Measurements from ENCODE around the gene PRRX2.

PRRX2 gene

DNA sequence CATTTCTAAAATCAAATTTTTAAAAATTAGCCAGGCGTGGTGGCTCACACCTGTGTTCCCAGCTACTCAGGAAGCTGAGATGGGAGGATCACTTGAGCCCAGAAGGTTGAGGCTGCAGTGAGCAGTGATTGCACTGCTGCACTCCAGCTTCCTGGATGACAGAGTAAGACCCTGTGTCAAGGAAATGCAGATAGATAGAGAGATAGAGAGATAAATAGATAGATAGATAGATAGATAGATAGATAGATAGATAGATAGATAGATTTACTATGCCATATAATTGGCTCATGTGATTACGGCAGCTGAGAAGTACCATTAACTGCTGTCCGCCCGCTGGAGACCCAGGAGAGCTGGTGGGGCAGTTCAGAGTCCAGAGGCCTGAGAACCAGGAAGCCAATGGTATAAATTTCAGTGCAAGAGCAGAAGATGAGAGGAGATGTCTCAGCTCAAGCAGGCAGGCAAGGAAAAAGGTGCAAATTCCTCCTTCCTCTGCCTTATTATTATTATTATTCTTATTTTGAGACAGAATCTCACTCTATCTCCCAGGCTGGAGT, 100.4 kb downstream of the PRRX2 start:
- WGBS (ENCODE audit: insufficient coverage), result 100% methylated on average over 4 of the region's 4 CpGs
- POLR2A ChIA-PET, result no interaction called here
- Histone ChIP-seq H3K9me3 (ENCODE audit: control extremely low read depth in 1 of 5, control insufficient read depth in 4 of 5, insufficient read depth in 2 of 5, low read depth in 1 of 5, low read length in 4 of 5) (no peaks in the 10 kb centered on the region), H3K27me3 (replicated peaks in 2 of 5; ENCODE audit: control insufficient read depth in 4 of 5, insufficient read depth in 5 of 5, low read length in 4 of 5) (peaks cover 0 to 5% (median 0%) of the 10 kb centered on the region in 5 experiments), H3K27ac (ENCODE audit: insufficient read depth in 1 of 2, low read depth in 1 of 2, low read length in 2 of 2, poor library complexity in 1 of 2, severe bottlenecking in 2 of 2) (no peak overlapping the region), H3K36me3 (ENCODE audit: control insufficient read depth in 4 of 4, insufficient read depth in 4 of 4, low read length in 3 of 4) (no peaks in the 10 kb centered on the region), H3K4me1 (ENCODE audit: control extremely low read depth in 1 of 4, control insufficient read depth in 4 of 4, insufficient read depth in 4 of 4, low read length in 3 of 4) (no peaks in the 10 kb centered on the region), H3K4me3 (ENCODE audit: control insufficient read depth in 1 of 7, extremely low read depth in 1 of 7, insufficient read depth in 4 of 7, low read depth in 2 of 7, low read length in 6 of 7) (no peak overlapping the region)
- DNase-seq, result no peak
- CTCF ChIA-PET, result interaction anchor here (0.8 to 1.5 kb wide), 4 partner anchors 10 to 28 kb away, joined by 3 to 7 read pairs (median 3); no protein-coding TSS in a partner anchor

GRCh38 chr9:129768486-129768885, 103.0 kb downstream of the PRRX2 start:
- H3K27me3 ChIP-seq (replicated peaks in 2 of 5; ENCODE audit: control insufficient read depth in 4 of 5, insufficient read depth in 5 of 5, low read length in 4 of 5), result peaks cover 0 to 9% (median 0%) of the 10 kb centered on the region in 5 experiments
- CTCF ChIA-PET, result interaction anchor here (0.7 to 1.3 kb wide), 4 partner anchors 9 to 31 kb away, joined by 3 to 4 read pairs (median 4); no protein-coding TSS in a partner anchor
- no peaks in the 10 kb centered on the region for H3K4me1 ChIP-seq (ENCODE audit: control extremely low read depth in 1 of 4, control insufficient read depth in 4 of 4, insufficient read depth in 4 of 4, low read length in 3 of 4)
- 96% methylated on average over 6 of the region's 6 CpGs for WGBS (ENCODE audit: insufficient coverage)
- no peak overlapping the region for H3K27ac ChIP-seq (ENCODE audit: insufficient read depth in 1 of 2, low read depth in 1 of 2, low read length in 2 of 2, poor library complexity in 1 of 2, severe bottlenecking in 2 of 2)
- H3K4me3 ChIP-seq (ENCODE audit: control insufficient read depth in 1 of 7, extremely low read depth in 1 of 7, insufficient read depth in 4 of 7, low read depth in 2 of 7, low read length in 6 of 7), result no peak overlapping the region
- no peaks in the 10 kb centered on the region for H3K9me3 ChIP-seq (ENCODE audit: control extremely low read depth in 1 of 5, control insufficient read depth in 4 of 5, insufficient read depth in 2 of 5, low read depth in 1 of 5, low read length in 4 of 5)
- H3K36me3 ChIP-seq (ENCODE audit: control insufficient read depth in 4 of 4, insufficient read depth in 4 of 4, low read length in 3 of 4), result no peaks in the 10 kb centered on the region
- no peak for DNase-seq
- POLR2A ChIA-PET, result no interaction called here

GRCh38 chr9:129769669-129770068, 104.2 kb downstream of the PRRX2 start:
- WGBS (ENCODE audit: insufficient coverage), result 82% methylated on average over 5 of the region's 5 CpGs
- H3K9me3 ChIP-seq (ENCODE audit: control extremely low read depth in 1 of 5, control insufficient read depth in 4 of 5, insufficient read depth in 2 of 5, low read depth in 1 of 5, low read length in 4 of 5), result no peaks in the 10 kb centered on the region
- no peak overlapping the region for H3K4me3 ChIP-seq (ENCODE audit: control insufficient read depth in 1 of 7, extremely low read depth in 1 of 7, insufficient read depth in 4 of 7, low read depth in 2 of 7, low read length in 6 of 7)
- H3K4me1 ChIP-seq (ENCODE audit: control extremely low read depth in 1 of 4, control insufficient read depth in 4 of 4, insufficient read depth in 4 of 4, low read length in 3 of 4), result no peaks in the 10 kb centered on the region
- no peaks in the 10 kb centered on the region for H3K36me3 ChIP-seq (ENCODE audit: control insufficient read depth in 4 of 4, insufficient read depth in 4 of 4, low read length in 3 of 4)
- ChIA-PET POLR2A (no interaction called here), CTCF (no interaction called here)
- no peak overlapping the region for H3K27ac ChIP-seq (ENCODE audit: insufficient read depth in 1 of 2, low read depth in 1 of 2, low read length in 2 of 2, poor library complexity in 1 of 2, severe bottlenecking in 2 of 2)
- no peak for DNase-seq
- peaks cover 0 to 10% (median 0%) of the 10 kb centered on the region in 5 experiments for H3K27me3 ChIP-seq (replicated peaks in 2 of 5; ENCODE audit: control insufficient read depth in 4 of 5, insufficient read depth in 5 of 5, low read length in 4 of 5)

DNA sequence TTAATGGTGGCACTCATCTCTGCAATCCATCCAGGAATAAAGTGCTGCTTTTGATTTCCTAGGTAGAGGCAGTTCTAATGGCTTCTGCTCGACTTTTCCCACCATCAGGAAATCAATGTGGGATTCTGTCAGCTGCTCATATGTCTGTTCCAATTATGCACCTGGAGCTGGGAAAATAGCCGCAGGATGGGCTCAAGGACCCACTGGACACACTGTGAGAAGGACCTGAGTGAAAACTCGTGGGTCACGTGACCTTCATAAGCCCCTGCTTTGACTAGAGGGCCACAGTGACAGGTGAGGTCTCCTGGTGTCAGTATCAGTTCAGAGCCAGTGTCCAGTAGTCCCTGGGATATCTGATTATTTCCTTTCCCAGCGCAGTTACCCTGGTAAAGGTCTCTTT, 105.3 kb downstream of the PRRX2 start:
- no peaks in the 10 kb centered on the region for H3K36me3 ChIP-seq (ENCODE audit: control insufficient read depth in 4 of 4, insufficient read depth in 4 of 4, low read length in 3 of 4)
- H3K9me3 ChIP-seq (ENCODE audit: control extremely low read depth in 1 of 5, control insufficient read depth in 4 of 5, insufficient read depth in 2 of 5, low read depth in 1 of 5, low read length in 4 of 5), result no peaks in the 10 kb centered on the region
- H3K27me3 ChIP-seq (replicated peaks in 2 of 5; ENCODE audit: control insufficient read depth in 4 of 5, insufficient read depth in 5 of 5, low read length in 4 of 5), result peaks cover 0 to 11% (median 0%) of the 10 kb centered on the region in 5 experiments
- DNase-seq, result no peak
- 90% methylated on average over 5 of the region's 5 CpGs for WGBS (ENCODE audit: insufficient coverage)
- no peaks in the 10 kb centered on the region for H3K4me1 ChIP-seq (ENCODE audit: control extremely low read depth in 1 of 4, control insufficient read depth in 4 of 4, insufficient read depth in 4 of 4, low read length in 3 of 4)
- no peak overlapping the region for H3K27ac ChIP-seq (ENCODE audit: insufficient read depth in 1 of 2, low read depth in 1 of 2, low read length in 2 of 2, poor library complexity in 1 of 2, severe bottlenecking in 2 of 2)
- ChIA-PET CTCF (interaction anchor here (1.0 kb wide), 1 partner anchor 10 kb away, joined by 3 read pairs; no protein-coding TSS in a partner anchor), POLR2A (no interaction called here)
- no peak overlapping the region for H3K4me3 ChIP-seq (ENCODE audit: control insufficient read depth in 1 of 7, extremely low read depth in 1 of 7, insufficient read depth in 4 of 7, low read depth in 2 of 7, low read length in 6 of 7)

All from common myeloid progenitor, CD34-positive (primary cell).